NCI-H345 treated with DMSO at 0.1 percent for 48 hours (cell line): ENCODE measurements around the gene MOB1B.
"Not testable (repeated sequence)": the region's sequence is repeated elsewhere in the genome, so short reads cannot be mapped to it uniquely, and the experiment has no call there.

Experiments
- DNase-seq: peaks from one replicate; lab custom pipeline; 2025; ENCODE audit not compliant: unreplicated experiment; lab: John Stamatoyannopoulos, UW

The MOB1B gene

GRCh38 chr4:70901984-70902576 is at the start of gene MOB1B:
Gene MOB1B, plus strand, starts transcription at chr4:70902369. Its CDS starts 168 bp downstream, at chr4:70902537.
- DNase-seq, result no peak

- DNase-seq, result no peak
Observed at GRCh38 chr4:70855464-70855863, 46.7 kb upstream of the MOB1B start.

DNA sequence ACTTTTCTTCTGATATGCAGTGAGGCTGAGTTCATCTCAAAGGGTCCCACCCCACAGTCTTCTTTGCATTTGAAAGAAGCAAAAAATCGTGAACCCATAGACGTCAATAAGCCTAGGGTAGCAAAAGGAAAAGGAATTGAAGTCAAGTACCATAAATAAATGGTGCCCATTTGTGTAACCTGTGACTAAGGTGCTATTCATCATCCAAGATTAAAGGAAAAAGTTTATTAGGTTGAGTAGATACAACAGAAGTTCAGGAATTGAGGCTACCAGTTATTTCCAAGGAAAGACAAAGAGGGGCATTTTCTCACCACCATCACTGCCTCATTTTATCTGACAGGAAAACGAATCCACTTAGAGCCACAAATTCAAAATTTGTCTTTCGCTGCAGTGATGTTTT is 43.7 kb upstream of the MOB1B start:
- no peak for DNase-seq

- DNase-seq, result no peak
Observed at GRCh38 chr4:70859066-70859465, 43.1 kb upstream of the MOB1B start.

DNA sequence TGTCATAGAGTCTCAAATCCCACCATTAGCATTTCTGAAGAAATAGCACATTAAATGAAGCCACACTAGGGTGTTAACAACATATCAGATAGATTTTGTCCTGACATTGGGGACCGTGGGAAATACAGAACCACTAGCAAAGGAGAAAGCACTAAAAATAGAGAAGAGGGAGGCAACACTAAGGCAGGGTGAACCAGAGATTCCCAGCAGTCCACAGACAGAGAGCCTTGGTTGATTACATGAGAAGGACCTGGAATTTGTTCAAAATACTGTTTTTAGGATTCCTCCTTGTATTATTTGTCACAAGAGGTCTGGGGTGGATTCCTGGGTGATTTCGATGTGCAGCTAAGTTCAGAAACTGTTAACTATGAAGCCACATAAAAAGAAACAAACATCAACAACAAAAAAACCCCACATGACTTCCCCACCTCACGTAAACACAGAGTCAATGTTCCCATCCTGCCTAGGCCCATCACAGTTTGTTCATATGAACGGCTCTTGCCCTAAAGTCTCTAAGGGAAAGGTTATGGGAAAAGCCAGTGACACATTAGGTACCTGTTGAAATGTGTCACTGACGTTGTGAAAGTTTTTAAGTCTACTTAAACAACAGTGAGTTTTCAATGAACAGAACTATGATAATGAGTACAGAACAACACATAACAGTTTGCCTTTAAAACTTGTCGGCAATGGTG is 38.9 kb upstream of the MOB1B start:
- DNase-seq, result no peak

GRCh38 chr4:70868778-70869177 is 33.4 kb upstream of the MOB1B start:
- DNase-seq, result no peak

GRCh38 chr4:70873216-70873615 is 29.0 kb upstream of the MOB1B start:
- DNase-seq, result no peak

- DNase-seq, result no peak
Observed at GRCh38 chr4:70874268-70875156, 27.7 kb upstream of the MOB1B start.

GRCh38 chr4:70877556-70877955 is 24.6 kb upstream of the MOB1B start:
- no peak for DNase-seq

- no peak for DNase-seq
Observed at GRCh38 chr4:70880739-70881138, 21.4 kb upstream of the MOB1B start.

DNA sequence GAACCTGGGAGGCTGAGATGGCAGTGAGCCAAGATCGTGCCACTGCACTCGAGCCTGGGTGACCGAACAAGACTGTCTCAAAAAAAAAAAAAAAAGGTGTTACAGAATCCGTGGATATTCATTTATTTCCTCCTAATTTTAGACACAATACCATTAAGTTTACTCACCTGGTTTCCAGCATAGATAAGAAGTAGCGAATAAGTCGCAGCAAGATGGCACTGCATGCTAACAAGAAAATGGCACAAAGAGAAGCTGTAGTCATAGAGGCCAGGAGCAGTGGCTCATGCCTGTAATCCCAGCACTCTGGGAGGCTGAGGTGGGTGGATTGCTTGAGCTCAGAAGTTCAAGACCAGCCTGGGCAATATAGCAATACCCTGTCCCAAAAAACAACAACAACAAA is 17.0 kb upstream of the MOB1B start:
- DNase-seq, result no peak

GRCh38 chr4:70892086-70892769 is 9.9 kb upstream of the MOB1B start:
- DNase-seq, result no peak

- no peak for DNase-seq
Observed at GRCh38 chr4:70893790-70894189, 8.4 kb upstream of the MOB1B start.

- no peak for DNase-seq
Observed at GRCh38 chr4:70895405-70895804, 6.8 kb upstream of the MOB1B start.

GRCh38 chr4:70895811-70896491 is 6.2 kb upstream of the MOB1B start:
- no peak for DNase-seq

DNA sequence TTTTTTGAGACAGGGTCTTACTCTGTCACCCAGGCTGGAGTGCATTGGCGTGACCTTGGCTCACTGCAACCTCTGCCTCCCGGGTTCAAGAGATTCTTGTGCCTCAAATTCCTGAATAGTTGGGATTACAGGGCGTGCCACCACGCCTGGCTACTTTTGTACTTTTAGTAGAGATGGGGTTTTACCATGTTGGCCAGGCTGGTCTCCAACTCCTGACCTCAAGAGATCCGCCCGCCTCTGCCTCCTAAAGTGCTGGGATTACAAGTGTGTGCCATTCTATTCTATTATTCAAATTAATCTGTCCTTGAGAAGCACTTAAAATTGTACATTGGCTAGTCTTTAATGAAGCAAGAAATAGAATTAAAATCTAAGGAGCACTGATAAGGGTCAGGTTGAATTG is 3.6 kb upstream of the MOB1B start:
- DNase-seq, result not testable (repeated sequence)

- DNase-seq, result no peak
Observed at GRCh38 chr4:70901607-70901983, 574 bp upstream of the MOB1B start.

DNA sequence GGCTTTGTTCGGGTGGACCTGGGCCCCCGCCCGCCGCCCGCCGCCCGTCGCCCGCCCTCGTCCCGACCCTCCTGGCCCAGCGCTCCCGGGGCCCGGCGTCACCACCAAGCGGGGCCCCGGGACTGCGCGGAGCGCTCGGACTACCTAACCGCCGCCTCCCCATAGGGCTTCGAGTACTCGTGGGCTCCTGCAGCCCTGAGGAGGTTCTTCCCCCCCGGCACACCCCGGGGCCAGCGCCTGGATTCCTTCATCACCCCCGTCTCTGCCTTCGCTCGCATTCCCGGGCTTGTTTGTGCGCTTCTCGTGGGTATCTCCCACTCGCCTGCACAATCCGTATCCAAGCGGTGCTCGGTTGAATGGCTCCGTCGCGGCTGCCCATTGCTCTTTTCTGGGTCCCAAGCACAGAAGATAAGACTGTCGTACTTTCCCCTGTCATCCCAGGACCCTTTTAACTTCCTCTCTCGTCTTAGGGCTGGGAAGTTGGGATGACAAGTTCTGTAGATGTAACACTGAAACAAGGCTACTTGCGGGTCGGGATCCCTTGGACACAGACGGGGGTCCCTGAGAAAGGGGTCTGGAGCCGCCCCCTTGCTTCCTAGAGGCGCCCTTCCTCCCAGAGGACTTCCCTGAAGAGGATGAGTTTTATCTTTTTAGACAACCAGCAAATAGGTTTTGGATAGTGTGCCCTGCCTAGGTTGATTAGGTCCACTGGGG is 565 bp downstream of the MOB1B start:
- DNase-seq, result no peak

DNA sequence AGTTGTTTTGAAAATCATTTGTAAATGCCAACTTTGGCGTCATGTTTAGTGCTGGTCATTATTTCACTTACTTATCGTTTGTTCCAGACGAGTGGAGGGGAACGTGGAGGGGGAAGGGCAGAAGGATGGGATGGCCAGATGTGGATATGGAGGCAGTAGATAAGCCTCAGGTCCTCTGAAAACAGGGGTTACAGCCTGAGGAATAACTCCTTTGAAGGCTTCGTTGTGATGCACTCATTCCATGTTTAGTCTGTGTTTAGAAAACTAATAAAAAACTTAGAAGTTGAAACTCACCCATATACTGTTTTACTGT is 1.1 kb downstream of the MOB1B start:
- DNase-seq, result no peak

GRCh38 chr4:70908993-70909556 is 6.9 kb downstream of the MOB1B start:
- DNase-seq, result no peak
